Pulmonary artery endothelial cell (primary cell): ENCODE results near the gene CASKIN2. TPM values are rescaled to one million over a fixed set of nuclear protein-coding genes. Genes with fewer than 3 reads are reported as not detected.
A peak's percentile ranks its signal among the peaks of the same experiment; 100 is the strongest.

Source experiments
- DNase-seq: peaks from one replicate; pipeline ENCODE4 v3.0.0-alpha.2; 2011; ENCODE audit warnings: low read depth, low spot score
- total RNA-seq: library from RNA; depleted of rRNA; stranded (reverse); fragments of >200 nt; gene quantifications from 2 replicates; pipeline ENCODE4 v1.2.3, GENCODE V29; 2014

Gene CASKIN2
- total RNA-seq = 6.6 and 9.2 TPM in 2 replicates

GRCh38 chr17:75515496-75516254, at the start of gene CASKIN2:
Gene CASKIN2, minus strand, starts transcription at chr17:75515537. Its CDS starts 1,733 bp downstream, at chr17:75513804.
- DNase-seq = peak; percentile 71

GRCh38 chr17:75565066-75565465, 49.7 kb upstream of the CASKIN2 start:
- DNase-seq = no peak

GRCh38 chr17:75564195-75564594, 48.9 kb upstream of the CASKIN2 start:
- DNase-seq = no peak

- DNase-seq = no peak
Measured at GRCh38 chr17:75563063-75563758, 47.9 kb upstream of the CASKIN2 start.

- DNase-seq = no peak
Measured at GRCh38 chr17:75561927-75562603, 46.7 kb upstream of the CASKIN2 start.

- DNase-seq = no peak
Measured at GRCh38 chr17:75559958-75560533, 44.7 kb upstream of the CASKIN2 start.

GRCh38 chr17:75558666-75559530, 43.6 kb upstream of the CASKIN2 start:
- DNase-seq = no peak

GRCh38 chr17:75557852-75558665, 42.7 kb upstream of the CASKIN2 start:
- no peak for DNase-seq

- DNase-seq = no peak
Measured at GRCh38 chr17:75557075-75557851, 41.9 kb upstream of the CASKIN2 start.

- DNase-seq = no peak
Measured at GRCh38 chr17:75555679-75556153, 40.4 kb upstream of the CASKIN2 start.

GRCh38 chr17:75553295-75554110, 38.2 kb upstream of the CASKIN2 start:
- DNase-seq = no peak

- no peak for DNase-seq
Measured at GRCh38 chr17:75552425-75553294, 37.3 kb upstream of the CASKIN2 start.

- DNase-seq = no peak
Measured at GRCh38 chr17:75551266-75551665, 35.9 kb upstream of the CASKIN2 start.

GRCh38 chr17:75550139-75550465, 34.8 kb upstream of the CASKIN2 start:
- no peak for DNase-seq

GRCh38 chr17:75549246-75550138, 34.2 kb upstream of the CASKIN2 start:
- DNase-seq = no peak

GRCh38 chr17:75548813-75549212, 33.5 kb upstream of the CASKIN2 start:
- DNase-seq = no peak
